Measurements from ENCODE around the gene PES1.
"Not testable (repeated sequence)": the region's sequence is repeated elsewhere in the genome, so short reads cannot be mapped to it uniquely, and the experiment has no call there.

Gene PES1

GRCh38 chr22:30574095-30574981 is 17.4 kb downstream of the PES1 start, which contains the start of gene GAL3ST1:
Gene GAL3ST1 (minus strand): TSS chr22:30574665. CDS start chr22:30557392, 17,273 bp downstream.
- no peak for DNase-seq (ENCODE audit: low spot score)

DNA sequence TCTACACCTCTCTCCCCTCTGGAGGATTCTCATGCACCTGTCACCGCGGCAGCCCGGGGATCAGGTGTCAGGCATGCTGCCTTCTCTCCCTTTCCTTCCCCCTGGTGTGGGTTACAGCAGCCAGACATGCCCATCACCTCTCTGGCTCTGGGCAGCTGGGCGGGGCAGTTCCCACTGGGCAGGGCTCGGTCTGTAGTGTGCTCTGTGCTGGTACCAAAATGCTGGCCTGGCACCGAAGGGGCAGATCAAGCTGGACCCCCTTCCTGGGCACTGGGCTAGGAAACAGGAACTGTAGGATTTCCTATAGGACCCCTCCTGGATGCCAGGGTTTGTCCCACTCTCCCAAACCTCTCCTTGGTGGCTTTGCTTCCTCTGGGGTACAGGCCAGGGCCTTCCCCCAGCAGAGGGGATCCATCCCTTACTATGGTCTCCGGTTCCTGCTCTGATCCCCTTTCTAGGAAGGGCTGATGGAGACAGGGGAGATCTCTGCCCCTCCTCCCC is 18.1 kb downstream of the PES1 start:
- no peak for DNase-seq (ENCODE audit: low spot score)

DNA sequence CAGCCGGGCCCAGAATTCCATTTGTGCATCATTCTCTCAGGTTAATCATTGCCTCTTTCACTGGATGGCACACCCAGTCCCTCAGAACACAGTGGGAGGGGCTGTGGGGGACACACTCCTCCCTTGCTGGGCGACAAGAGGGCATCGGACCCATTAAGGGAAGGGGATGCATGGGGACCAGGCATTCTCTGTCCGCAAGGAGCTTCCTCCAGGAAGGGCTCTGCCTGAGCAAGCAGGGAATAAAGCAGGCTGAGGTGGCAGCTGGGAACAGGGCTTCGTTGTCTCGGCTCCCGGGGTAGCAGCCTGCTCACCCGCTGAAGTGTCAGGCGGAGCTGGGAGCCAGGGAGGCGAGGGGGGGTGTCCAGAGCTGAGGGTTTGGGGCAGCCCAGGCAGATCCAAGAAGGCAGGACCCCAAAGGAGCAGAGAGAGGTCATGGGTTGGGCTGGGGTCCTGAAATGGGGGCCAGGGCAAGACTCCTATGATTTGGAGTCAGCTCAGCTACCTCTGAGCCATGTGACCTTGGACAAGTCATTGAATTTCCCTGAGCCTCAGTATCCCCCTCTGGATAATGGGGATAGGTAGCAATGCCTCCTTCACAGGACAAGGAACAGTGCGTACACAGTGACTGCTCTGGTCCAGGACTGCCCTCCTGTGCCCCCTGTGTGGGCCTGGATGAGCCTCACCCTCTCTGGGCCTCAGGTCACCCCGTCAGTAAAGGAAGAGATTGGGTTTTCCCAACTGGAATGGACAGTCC is 18.7 kb downstream of the PES1 start:
- DNase-seq (ENCODE audit: low spot score): no peak

DNA sequence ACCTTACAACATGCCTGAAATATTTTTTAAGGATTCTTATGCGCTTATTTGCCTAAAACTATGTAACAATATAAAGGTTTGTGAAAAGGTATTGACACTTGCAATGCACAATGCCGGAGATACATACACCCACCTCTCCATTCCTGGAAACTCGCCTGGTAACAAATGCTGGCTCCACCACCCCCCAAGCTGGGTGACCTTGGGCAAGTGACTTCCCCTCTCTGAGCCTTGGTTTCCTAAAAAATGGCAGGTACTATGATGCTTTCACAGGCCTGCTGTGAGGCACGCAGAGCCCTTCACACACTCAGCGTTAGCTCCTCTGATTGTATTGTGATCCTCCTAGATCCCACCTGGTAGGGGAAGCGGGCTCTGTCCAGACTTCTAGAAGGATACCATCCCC is 19.5 kb downstream of the PES1 start:
- DNase-seq (ENCODE audit: low spot score): no peak

- DNase-seq (ENCODE audit: low spot score): no peak
Observed at GRCh38 chr22:30569674-30570202, 22.0 kb downstream of the PES1 start.

GRCh38 chr22:30568137-30568805 is 23.4 kb downstream of the PES1 start:
- DNase-seq (ENCODE audit: low spot score): no peak

GRCh38 chr22:30567277-30567676 is 24.4 kb downstream of the PES1 start:
- not testable (repeated sequence) for DNase-seq (ENCODE audit: low spot score)

- no peak for DNase-seq (ENCODE audit: low spot score)
Observed at GRCh38 chr22:30566125-30566524, 25.6 kb downstream of the PES1 start.

DNA sequence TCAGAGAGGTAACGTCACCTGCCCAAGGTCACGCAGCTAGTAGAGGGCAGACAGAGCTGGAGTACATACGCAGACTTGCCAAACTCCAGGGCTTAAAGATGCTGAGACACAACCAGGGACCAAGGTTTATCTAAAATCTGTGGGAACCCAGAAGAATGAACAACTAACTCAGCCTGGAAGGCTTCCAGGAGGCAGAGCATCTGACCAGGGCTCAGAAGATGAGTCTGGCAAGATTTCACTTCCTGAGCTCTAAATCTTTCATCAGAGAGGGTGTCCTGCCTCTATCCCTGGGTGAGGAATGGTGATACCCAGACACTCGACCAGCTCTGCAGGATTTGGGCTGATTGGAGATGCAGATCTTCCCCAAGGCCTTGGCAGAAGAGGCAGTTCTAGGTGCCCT is 26.4 kb downstream of the PES1 start:
- DNase-seq (ENCODE audit: low spot score): no peak

- no peak for DNase-seq (ENCODE audit: low spot score)
Observed at GRCh38 chr22:30564761-30565119, 27.0 kb downstream of the PES1 start.

DNA sequence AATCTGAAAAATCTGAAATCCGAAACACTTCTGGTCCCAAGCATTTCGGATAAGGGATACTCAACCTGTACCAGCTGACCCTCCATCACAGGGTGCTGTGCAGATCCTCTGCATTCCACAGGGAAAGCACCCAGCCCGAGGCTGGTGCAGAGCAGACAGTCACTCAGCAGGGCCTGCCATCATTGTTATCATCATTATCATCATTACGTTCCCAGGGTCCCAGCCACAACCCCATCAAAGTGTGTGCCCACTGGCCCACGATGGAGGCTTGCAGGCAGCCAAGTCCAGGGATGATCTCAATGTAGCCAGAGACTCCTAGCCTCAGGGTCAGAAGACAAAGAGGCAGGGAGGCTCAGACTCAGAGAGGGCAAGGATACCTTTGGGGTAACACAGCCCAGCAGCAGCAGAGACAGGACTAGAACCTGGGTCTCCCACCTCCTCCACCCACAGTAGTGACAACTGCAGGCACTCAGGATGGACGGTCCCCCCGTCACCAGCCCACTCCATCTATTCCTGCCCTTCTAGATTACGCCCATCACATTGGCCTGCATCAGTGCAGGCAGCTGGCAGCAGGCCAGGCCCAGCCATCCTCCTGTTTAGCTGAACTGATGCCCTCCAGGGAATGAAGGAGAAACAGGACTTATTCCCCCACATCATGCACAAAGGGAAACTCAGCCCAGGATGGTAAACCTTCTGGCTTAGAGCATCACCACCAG is 27.5 kb downstream of the PES1 start:
- no peak for DNase-seq (ENCODE audit: low spot score)

DNA sequence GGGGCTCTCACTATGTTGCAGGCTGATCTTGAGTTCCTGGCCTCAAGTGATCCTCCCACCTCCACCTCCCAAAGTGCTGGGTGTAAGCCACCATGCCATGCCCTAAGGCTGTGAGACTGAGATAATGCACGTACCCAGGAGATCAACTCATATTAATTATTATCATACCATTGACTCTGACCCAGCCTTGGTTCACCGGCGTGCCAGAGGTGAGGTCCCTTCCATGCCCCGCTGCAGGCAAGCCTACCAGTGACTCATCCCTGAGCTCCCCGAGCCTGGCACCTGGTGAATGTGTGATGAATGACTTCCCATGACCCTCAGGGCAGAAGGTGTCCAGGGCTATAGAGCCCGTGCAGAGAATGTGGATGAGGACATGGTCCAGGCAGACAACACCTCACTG is 29.3 kb downstream of the PES1 start:
- DNase-seq (ENCODE audit: low spot score): no peak

GRCh38 chr22:30561402-30562189 is 30.1 kb downstream of the PES1 start:
- no peak for DNase-seq (ENCODE audit: low spot score)

DNA sequence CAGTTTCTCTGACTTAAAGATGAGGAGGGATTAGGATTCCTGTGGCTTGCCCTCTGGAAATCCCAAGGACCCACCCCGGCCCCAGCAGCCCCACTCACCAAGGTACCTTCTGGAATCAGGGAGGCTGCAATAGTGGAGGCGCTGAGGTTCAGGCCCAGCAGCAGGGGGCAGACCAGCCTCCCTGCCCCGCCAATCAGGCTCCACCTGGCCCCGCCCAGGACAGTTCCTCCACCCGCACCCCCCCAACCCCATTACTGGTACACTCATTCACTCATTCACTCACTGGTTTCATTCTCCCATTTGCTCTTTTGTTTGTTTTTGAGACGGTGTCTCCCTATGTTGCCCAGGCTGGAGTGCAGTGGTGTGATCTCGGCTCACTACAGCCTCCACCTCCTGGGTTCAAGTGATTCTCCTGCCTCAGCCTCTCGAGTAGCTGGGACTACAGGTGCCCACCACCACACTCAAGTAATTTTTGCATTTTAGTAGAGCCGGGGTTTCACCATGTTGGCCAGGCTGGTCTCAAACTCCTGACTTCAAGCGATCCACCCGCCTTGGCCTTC is 31.0 kb downstream of the PES1 start:
- DNase-seq (ENCODE audit: low spot score): not testable (repeated sequence)

DNA sequence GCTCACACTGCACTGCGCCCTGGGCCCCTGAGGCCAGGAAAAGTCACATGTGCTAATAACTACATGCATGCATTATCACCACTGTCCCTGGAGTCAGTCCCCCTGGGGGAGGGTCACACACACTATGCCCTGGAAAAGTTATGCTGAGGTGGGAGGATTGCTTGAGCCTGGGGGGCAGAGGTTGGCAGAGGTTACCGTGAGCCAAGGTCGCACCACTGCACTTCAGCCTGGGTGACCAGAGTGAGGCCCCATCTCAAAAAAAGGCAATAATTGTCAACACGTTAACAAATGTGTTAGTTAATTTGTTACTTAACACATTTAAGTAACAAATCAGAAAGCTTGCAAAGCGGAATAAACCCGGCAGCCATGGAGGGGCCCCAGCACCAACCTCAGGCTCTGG is 31.8 kb downstream of the PES1 start:
- DNase-seq (ENCODE audit: low spot score): no peak

GRCh38 chr22:30557243-30557642 is 34.5 kb downstream of the PES1 start:
- DNase-seq (ENCODE audit: low spot score): no peak

GRCh38 chr22:30556388-30556787 is 35.3 kb downstream of the PES1 start:
- no peak for DNase-seq (ENCODE audit: low spot score)

- no peak for DNase-seq (ENCODE audit: low spot score)
Observed at GRCh38 chr22:30555282-30556210, 36.2 kb downstream of the PES1 start.

GRCh38 chr22:30553971-30554370 is 37.7 kb downstream of the PES1 start:
- no peak for DNase-seq (ENCODE audit: low spot score)

Data from CD4-positive, alpha-beta T cell treated with Interleukin-15 for 4 hours (primary cell).